Femur (tissue), 1 donor: Measurements from ENCODE around the gene CPXM2.

ENCODE experiments used
- DNase-seq: peaks from one replicate; pipeline ENCODE4 v3.0.0-alpha.2; 2017

Gene CPXM2

GRCh38 chr10:123726381-123726780 lies 165.2 kb downstream of the CPXM2 start:
- DNase-seq = no peak

GRCh38 chr10:123724747-123725146 lies 166.9 kb downstream of the CPXM2 start:
- DNase-seq = no peak

- DNase-seq = no peak
Measured at GRCh38 chr10:123722351-123722750, 169.3 kb downstream of the CPXM2 start.

GRCh38 chr10:123721441-123722049 lies 170.1 kb downstream of the CPXM2 start:
- DNase-seq = no peak

GRCh38 chr10:123720536-123720935 lies 171.1 kb downstream of the CPXM2 start:
- DNase-seq = no peak

GRCh38 chr10:123718544-123719060 lies 173.0 kb downstream of the CPXM2 start:
- no peak for DNase-seq

- DNase-seq = no peak
Measured at GRCh38 chr10:123717336-123717735, 174.3 kb downstream of the CPXM2 start.

GRCh38 chr10:123715546-123715945 lies 176.1 kb downstream of the CPXM2 start:
- DNase-seq = no peak

- no peak for DNase-seq
Measured at GRCh38 chr10:123706236-123706635, 185.4 kb downstream of the CPXM2 start.

- DNase-seq = no peak
Measured at GRCh38 chr10:123704812-123705211, 186.8 kb downstream of the CPXM2 start.

- no peak for DNase-seq
Measured at GRCh38 chr10:123704076-123704475, 187.5 kb downstream of the CPXM2 start.

- DNase-seq = no peak
Measured at GRCh38 chr10:123703195-123703790, 188.3 kb downstream of the CPXM2 start.
